ENCODE data around the gene TRIM63. TPM values are rescaled to one million over a fixed set of nuclear protein-coding genes. Genes with fewer than 3 reads are reported as not detected.
A peak's percentile ranks its signal among the peaks of the same experiment; 100 is the strongest.

Gene TRIM63
- total RNA-seq, 2 donors from 2014 or later = not detected

GRCh38 chr1:26031611-26032220, 35.7 kb downstream of the TRIM63 start:
- Mint-ChIP-seq H3K9me3 (no peaks in the 10 kb centered on the region), H3K27ac (no peak overlapping the region), H3K27me3 (peaks cover 0 to 7% of the 10 kb centered on the region in 2 donors), H3K36me3 (no peaks in the 10 kb centered on the region), H3K4me3 (no peak overlapping the region), H3K4me1 (ENCODE audit: low read depth in 2 of 2) (peaks cover 9 to 13% of the 10 kb centered on the region in 2 donors)
- DNase-seq (ENCODE audit: low spot score) = no peak
- ATAC-seq = no peak

- Mint-ChIP-seq H3K36me3 (no peaks in the 10 kb centered on the region), H3K9me3 (no peaks in the 10 kb centered on the region), H3K27ac (no peak overlapping the region), H3K27me3 (peaks cover 0 to 7% of the 10 kb centered on the region in 2 donors), H3K4me1 (ENCODE audit: low read depth in 2 of 2) (peaks cover 8 to 13% of the 10 kb centered on the region in 2 donors), H3K4me3 (no peak overlapping the region)
- no peak for ATAC-seq
- no peak for DNase-seq (ENCODE audit: low spot score)
Measured at GRCh38 chr1:26031196-26031595, 36.2 kb downstream of the TRIM63 start.

GRCh38 chr1:26029864-26030481, 37.5 kb downstream of the TRIM63 start:
- no peak overlapping the region for H3K4me3 Mint-ChIP-seq
- peaks cover 0 to 7% of the 10 kb centered on the region in 2 donors for H3K27me3 Mint-ChIP-seq
- no peaks in the 10 kb centered on the region for H3K36me3 Mint-ChIP-seq
- no peaks in the 10 kb centered on the region for H3K9me3 Mint-ChIP-seq
- H3K4me1 Mint-ChIP-seq (ENCODE audit: low read depth in 2 of 2) = peaks cover 0 to 6% of the 10 kb centered on the region in 2 donors
- no peak overlapping the region for H3K27ac Mint-ChIP-seq
- ATAC-seq = no peak
- DNase-seq (ENCODE audit: low spot score) = no peak

GRCh38 chr1:26029054-26029863, 38.2 kb downstream of the TRIM63 start:
- H3K4me3 Mint-ChIP-seq = no peak overlapping the region
- peaks cover 0 to 4% of the 10 kb centered on the region in 2 donors for H3K27me3 Mint-ChIP-seq
- H3K27ac Mint-ChIP-seq = no peak overlapping the region

GRCh38 chr1:26028490-26028980, 38.9 kb downstream of the TRIM63 start:
- no peak overlapping the region for H3K27ac Mint-ChIP-seq
- no peaks in the 10 kb centered on the region for H3K9me3 Mint-ChIP-seq

More at GRCh38 chr1:26029054-26029863, 38.2 kb downstream of the TRIM63 start:
- no peak for DNase-seq (ENCODE audit: low spot score)
- H3K9me3 Mint-ChIP-seq = no peaks in the 10 kb centered on the region
- H3K36me3 Mint-ChIP-seq = no peaks in the 10 kb centered on the region
- H3K4me1 Mint-ChIP-seq (ENCODE audit: low read depth in 2 of 2) = no peaks in the 10 kb centered on the region
- ATAC-seq = no peak

GRCh38 chr1:26027716-26028489, 39.5 kb downstream of the TRIM63 start:
- Mint-ChIP-seq H3K9me3 (no peaks in the 10 kb centered on the region), H3K36me3 (no peaks in the 10 kb centered on the region), H3K4me1 (ENCODE audit: low read depth in 2 of 2) (no peaks in the 10 kb centered on the region), H3K4me3 (no peak overlapping the region), H3K27ac (no peak overlapping the region), H3K27me3 (no peaks in the 10 kb centered on the region)
- no peak for ATAC-seq
- no peak for DNase-seq (ENCODE audit: low spot score)

More at GRCh38 chr1:26028490-26028980, 38.9 kb downstream of the TRIM63 start:
- Mint-ChIP-seq H3K4me1 (ENCODE audit: low read depth in 2 of 2) (no peaks in the 10 kb centered on the region), H3K36me3 (no peaks in the 10 kb centered on the region), H3K27me3 (no peaks in the 10 kb centered on the region), H3K4me3 (no peak overlapping the region)
- DNase-seq (ENCODE audit: low spot score) = no peak
- ATAC-seq = no peak

- Mint-ChIP-seq H3K36me3 (no peaks in the 10 kb centered on the region), H3K4me1 (ENCODE audit: low read depth in 2 of 2) (no peaks in the 10 kb centered on the region), H3K4me3 (no peak overlapping the region), H3K9me3 (no peaks in the 10 kb centered on the region), H3K27me3 (no peaks in the 10 kb centered on the region), H3K27ac (no peak overlapping the region)
- DNase-seq (ENCODE audit: low spot score) (no peak), ATAC-seq (no peak)
Measured at GRCh38 chr1:26025517-26025916, 41.9 kb downstream of the TRIM63 start.

- Mint-ChIP-seq H3K4me1 (ENCODE audit: low read depth in 2 of 2) (peaks cover under 1 to 2% of the 10 kb centered on the region in 2 donors), H3K9me3 (no peaks in the 10 kb centered on the region), H3K36me3 (no peaks in the 10 kb centered on the region), H3K27ac (no peak overlapping the region), H3K27me3 (peaks cover 0 to 3% of the 10 kb centered on the region in 2 donors), H3K4me3 (no peak overlapping the region)
- DNase-seq (ENCODE audit: low spot score) = no peak
- ATAC-seq = no peak
Measured at GRCh38 chr1:26025060-26025459, 42.4 kb downstream of the TRIM63 start.

GRCh38 chr1:26023826-26024225, 43.6 kb downstream of the TRIM63 start:
- H3K9me3 Mint-ChIP-seq = no peaks in the 10 kb centered on the region
- no peak overlapping the region for H3K27ac Mint-ChIP-seq
- H3K4me1 Mint-ChIP-seq (ENCODE audit: low read depth in 2 of 2) = peaks cover 7 to 9% of the 10 kb centered on the region in 2 donors
- H3K27me3 Mint-ChIP-seq = peaks cover 0 to 3% of the 10 kb centered on the region in 2 donors
- DNase-seq (ENCODE audit: low spot score) = no peak
- H3K36me3 Mint-ChIP-seq = no peaks in the 10 kb centered on the region
- no peak overlapping the region for H3K4me3 Mint-ChIP-seq
- ATAC-seq = no peak

GRCh38 chr1:26023009-26023408, 44.4 kb downstream of the TRIM63 start:
- Mint-ChIP-seq H3K4me1 (ENCODE audit: low read depth in 2 of 2) (peaks cover 7 to 9% of the 10 kb centered on the region in 2 donors), H3K27ac (no peak overlapping the region), H3K9me3 (no peaks in the 10 kb centered on the region), H3K4me3 (no peak overlapping the region), H3K27me3 (peaks cover 0 to 3% of the 10 kb centered on the region in 2 donors), H3K36me3 (no peaks in the 10 kb centered on the region)
- ATAC-seq (peak in 1 of 2 donors; percentile 11), DNase-seq (ENCODE audit: low spot score) (no peak)

- H3K27me3 Mint-ChIP-seq = peaks cover 0 to 3% of the 10 kb centered on the region in 2 donors
- H3K36me3 Mint-ChIP-seq = no peaks in the 10 kb centered on the region
- no peak overlapping the region for H3K27ac Mint-ChIP-seq
- peaks cover 7 to 9% of the 10 kb centered on the region in 2 donors for H3K4me1 Mint-ChIP-seq (ENCODE audit: low read depth in 2 of 2)
- H3K4me3 Mint-ChIP-seq = no peak overlapping the region
- ATAC-seq (peak in 1 of 2 donors; percentile 8), DNase-seq (ENCODE audit: low spot score) (no peak)
- H3K9me3 Mint-ChIP-seq = no peaks in the 10 kb centered on the region
Measured at GRCh38 chr1:26022404-26022779, 45.0 kb downstream of the TRIM63 start.

GRCh38 chr1:26021647-26022403, 45.6 kb downstream of the TRIM63 start, which contains the start of gene EXTL1:
TSS of gene EXTL1 (plus strand) at chr1:26021775. CDS start at chr1:26022647, 872 bp downstream.
- H3K27ac Mint-ChIP-seq = no peak within 1 kb of the TSS
- H3K4me3 Mint-ChIP-seq = no peak within 1 kb of the TSS
- peaks cover 0 to 3% of the 10 kb centered on the region in 2 donors for H3K27me3 Mint-ChIP-seq
- DNase-seq (ENCODE audit: low spot score) = no peak
- H3K4me1 Mint-ChIP-seq (ENCODE audit: low read depth in 2 of 2) = peaks cover 7 to 9% of the 10 kb centered on the region in 2 donors
- no peaks in the 10 kb centered on the region for H3K36me3 Mint-ChIP-seq
- H3K9me3 Mint-ChIP-seq = no peaks in the 10 kb centered on the region
- ATAC-seq = no peak
